Stimulated activated CD8-positive, alpha-beta memory T cell treated with anti-CD3 and anti-CD28 coated beads, Interleukin-7, amount 100 ng/mL, for 1 hour (primary cell): ENCODE measurements around the gene FAM83B.
"Not testable (repeated sequence)": the region's sequence is repeated elsewhere in the genome, so short reads cannot be mapped to it uniquely, and the experiment has no call there.

Source experiments
- DNase-seq, 2 donors: peaks; one replicate each; pipeline ENCODE4 v3.0.0-alpha.2; 2020; ENCODE audit warnings: low read depth in 2 of 2

The FAM83B gene

DNA sequence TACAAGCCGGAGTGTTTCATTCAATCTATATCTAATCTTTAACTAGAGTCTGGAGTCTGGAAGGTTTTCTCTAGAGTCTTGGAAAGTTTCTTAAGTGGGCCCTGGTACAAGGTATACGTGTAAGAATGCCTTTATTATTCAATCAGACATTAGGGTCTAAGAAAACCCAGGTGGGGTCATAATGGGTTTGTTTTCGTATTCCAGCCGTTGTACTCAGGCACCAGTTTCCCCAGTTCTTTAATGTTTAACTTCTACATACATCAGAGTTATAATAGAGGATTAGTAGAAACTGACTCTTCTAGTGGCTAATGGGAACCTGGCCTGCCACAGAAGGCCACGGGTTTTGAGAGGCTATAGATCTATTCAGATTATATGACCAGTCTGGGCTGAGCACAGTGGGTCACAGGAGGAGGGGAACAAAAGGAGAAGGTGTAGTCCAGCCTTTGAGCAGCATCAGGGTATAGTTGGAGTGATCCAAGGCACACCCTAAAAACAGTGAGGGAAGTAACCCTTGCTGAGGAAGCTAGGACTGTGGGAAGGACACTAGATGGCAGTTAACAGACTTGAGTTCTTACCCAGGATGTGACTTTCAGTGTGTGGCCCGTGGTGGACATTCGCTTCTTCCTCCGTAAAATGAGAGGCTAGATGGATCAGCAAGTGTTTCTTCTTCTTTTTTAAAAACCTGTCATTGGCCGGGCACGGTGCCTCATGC is 15.5 kb downstream of the FAM83B start:
- DNase-seq: no peak

DNA sequence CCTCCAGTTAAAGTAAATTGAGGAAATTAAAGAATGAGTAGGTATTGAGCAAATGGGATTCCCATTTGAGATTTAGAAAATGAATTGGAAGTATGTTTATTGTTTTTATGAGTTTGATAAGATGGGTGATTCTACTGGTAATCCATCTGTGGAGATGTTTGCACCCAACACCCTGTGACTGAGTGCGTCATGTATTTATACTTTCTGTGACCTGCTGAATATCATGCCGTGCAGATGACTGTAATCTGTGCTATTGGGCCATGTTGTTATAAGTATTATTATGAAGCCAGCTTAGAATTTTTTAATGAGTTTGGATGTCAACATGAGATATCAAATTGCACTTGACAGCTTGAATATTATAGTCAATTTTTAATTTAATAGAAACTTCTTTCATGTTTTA is 17.7 kb downstream of the FAM83B start:
- no peak for DNase-seq

DNA sequence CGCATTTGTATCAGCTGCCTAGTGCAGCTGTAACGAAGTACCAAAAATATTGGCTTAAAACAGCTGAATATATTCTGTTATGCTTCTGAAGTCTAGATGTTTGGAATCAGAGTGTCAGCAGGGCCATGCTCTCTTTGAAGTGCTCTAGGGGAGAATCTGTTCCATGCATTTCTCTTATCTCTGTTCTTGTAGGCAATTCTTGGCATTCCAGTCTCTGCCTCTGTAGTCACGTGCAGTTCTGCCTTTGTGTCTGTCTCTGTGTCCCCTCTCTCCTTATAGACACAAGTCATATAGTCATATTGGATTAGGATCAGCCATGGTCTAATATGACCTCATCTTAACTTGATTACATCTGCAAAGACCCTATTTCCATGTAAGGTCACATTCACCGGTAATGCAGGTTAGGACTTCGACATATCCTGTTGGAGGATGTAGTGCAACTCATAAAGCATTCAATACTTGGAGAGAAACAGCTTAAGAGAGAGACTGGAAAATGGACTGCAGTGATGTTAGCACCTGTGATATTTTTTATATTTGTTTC is 18.6 kb downstream of the FAM83B start:
- DNase-seq: no peak

DNA sequence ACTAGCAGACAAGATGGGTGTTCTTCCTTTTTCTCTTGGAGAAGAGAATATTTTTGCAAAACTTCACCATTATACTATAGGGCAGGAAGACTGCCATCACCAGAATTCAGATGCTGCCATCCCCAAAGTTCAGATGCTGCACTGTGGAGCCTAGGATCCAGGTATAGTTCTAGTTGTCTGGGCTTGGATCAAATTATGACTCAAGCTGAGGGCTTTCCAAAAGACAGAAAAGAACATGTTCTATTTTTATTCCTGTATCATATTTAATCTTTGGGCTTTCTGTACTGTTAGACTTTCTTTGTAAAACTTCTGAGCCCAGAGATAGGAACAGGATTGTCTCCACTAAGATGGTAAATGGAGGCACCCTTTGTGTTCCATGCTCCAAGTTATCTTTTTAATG is 22.0 kb downstream of the FAM83B start:
- DNase-seq: no peak

DNA sequence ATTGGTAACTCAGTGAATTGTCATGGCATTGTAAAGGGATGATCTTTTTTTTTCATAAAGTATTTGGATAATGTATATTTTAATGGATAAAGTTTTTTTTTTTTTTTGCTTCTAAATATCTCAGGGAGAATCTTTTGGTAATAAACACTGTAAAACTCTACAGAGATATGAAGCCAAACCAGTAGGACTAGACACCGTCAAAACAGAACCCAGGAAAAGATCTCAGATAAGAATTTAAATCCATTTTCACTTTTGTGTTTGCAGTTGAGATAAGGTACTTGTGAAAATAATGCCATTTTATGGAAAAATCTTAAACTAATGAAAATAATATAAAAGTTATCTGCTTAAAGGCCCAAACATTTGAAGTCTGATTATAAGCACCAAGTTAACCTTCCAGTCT is 27.0 kb downstream of the FAM83B start:
- no peak for DNase-seq

DNA sequence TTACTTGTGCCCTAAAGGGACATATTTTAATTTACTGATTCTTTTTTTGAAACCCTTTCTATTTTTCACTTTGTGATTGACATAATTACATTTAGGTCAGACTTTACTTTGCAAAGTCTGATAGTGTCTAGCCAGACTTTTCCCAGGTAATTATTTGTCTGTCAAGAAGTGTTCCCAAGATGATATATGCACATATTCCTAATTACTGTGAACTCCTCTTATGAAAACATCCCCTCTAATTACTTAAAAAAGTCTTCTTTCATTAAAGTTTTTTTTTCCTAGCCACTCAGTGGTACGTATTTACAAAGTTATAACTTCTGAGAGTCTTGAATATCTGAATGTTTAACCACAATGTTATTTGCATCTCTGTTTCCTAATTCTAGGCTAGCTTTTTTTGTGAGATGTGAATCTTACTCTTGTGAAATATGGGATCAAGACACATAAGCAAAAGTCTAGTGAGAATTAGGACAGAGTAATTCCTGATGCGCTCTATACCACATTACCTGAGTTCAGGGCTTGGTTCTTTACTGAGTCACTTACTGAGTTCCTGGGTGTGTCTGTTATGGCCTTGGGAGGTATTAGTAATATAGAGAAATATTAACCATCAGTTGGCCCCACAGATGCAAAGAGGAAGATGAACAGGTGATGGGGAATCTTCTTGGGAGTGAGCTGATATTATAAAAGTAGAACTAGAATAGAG is 27.9 kb downstream of the FAM83B start:
- no peak for DNase-seq

DNA sequence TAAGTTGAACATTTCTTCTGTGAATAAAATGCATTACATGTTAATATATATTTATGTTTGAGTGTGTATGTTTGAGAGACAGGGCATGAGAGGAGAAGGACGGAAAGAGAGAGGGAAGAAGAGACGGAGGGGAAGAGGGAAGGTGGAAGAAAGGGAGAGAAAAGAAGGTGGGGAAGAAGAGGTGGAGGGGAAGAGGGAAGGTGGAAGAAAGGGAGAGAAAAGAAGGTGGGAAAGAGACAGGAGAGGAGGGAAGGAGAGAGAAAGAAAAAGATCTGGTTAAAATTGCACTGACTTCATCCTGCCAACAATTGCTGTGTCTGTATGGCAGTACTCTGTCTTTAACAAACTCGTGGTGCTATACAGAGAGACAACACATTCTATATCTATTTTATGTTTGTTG is 29.0 kb downstream of the FAM83B start:
- DNase-seq: no peak

DNA sequence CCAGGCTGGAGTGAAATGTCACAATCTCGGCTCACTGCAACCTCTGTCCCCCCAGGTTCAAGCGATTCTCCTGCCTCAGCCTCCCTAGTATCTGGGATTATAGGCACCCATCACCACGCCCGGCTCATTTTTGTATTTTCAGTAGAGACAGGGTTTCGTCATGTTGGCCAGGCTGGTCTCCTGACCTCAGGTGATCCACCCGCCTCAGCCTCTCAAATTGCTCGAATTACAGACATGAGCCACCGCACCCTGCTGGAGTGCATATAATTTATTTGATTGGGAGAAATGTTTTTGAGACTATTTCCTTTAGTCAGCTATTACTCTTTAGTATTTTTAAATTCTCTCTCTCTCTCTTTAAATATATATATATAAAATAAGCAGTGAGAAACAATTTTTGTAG is 29.8 kb downstream of the FAM83B start:
- DNase-seq: no peak

DNA sequence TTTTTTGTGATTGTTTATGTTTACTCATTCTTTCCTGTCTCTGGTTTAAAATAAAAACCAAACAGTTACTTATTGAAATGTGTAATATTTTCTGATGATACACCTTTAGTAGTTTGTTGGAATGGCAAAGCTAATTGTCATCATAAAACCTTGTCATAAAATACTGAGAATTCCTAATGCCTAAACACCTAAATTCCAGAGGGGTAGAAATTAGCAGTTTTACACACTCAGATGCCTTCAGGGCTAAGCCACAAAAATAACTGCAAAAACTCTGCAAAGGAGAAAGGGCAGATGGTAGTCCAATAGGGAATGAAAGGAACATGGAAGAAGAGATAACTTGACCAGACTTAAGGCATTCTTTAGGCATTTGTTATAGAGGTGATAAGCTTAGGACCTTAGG is 30.3 kb downstream of the FAM83B start:
- DNase-seq: no peak

DNA sequence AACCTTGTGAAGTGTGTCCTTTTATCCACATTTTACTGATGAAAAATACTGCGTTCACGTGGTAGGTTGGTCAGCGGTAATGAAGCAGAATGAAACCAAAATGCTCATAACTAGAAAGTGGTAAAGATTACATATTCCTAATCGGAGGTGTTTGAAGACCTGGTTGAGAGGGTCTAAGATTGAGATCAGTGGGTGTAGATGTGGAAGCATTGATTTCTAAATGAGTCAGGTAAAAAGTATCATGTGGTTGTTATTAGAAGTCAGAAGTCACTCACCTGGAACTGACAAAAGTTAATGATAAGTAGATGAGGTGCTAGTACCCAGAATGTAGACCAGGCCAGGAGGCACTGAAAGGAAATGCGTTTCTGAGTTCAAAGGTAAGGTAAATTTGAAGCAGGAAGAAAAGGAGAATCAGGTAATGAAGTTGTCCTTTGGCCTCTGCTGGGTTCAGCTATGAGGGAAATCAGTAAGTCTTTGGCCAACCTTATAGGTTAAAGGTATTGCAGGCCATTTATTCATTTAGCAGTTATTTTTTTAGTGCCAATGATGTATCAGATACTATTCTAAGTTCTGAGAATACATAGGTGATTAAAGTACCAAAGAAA is 31.2 kb downstream of the FAM83B start:
- no peak for DNase-seq

DNA sequence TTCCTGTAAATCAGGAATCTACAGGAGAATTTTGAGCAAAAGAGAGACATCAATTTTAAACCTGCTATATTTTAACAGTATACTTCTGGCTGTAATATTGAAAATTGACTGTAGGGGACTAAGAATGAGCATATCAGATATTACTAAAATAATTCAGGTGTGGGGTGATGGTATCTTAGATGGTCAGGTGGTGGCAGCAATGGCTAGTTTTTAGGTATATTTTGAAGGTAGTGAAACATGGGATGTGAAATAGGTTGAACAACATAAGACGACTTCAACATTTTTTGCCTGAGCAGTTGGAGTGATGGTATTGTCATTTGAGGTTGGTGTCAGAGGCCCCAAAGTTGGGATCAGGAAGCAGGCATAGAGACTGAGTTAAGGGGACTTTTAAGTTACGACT is 32.1 kb downstream of the FAM83B start:
- DNase-seq: no peak

DNA sequence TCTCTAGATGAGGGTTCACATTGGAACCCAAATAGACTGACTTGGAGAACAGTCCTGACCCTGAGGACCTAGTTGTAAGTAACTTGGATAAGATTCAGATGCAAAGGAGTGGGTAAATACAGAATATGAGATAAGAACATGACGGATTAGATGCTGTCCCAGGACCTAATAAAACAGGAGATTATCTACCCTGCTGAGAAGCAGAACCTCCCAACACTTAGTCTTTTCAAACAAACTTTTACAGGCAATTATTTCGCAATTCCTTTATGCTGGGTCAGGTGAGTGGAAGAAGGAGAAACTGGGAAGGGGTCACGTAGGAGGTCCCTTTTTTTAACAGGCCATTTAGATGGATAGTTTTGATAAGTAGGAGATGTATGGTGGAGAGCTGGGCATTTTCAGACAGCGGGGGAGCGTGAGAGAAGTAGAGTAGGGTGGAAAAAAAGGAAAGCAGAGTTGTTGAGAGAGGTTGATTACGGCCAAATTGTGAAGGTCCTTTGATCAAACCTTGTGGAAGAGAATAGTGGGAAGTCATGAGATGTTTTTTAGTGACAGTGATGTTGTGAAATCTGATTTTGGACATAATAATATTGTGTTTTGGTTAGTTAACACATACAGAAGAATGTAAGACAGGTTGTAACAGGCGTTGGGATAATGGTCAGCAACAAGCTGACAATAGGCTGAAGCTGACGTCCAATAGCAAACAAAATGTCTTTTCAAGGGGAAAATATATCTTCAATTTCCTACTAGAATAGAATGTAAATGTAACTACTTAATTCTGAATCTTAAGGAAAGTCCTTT is 32.8 kb downstream of the FAM83B start:
- no peak for DNase-seq

DNA sequence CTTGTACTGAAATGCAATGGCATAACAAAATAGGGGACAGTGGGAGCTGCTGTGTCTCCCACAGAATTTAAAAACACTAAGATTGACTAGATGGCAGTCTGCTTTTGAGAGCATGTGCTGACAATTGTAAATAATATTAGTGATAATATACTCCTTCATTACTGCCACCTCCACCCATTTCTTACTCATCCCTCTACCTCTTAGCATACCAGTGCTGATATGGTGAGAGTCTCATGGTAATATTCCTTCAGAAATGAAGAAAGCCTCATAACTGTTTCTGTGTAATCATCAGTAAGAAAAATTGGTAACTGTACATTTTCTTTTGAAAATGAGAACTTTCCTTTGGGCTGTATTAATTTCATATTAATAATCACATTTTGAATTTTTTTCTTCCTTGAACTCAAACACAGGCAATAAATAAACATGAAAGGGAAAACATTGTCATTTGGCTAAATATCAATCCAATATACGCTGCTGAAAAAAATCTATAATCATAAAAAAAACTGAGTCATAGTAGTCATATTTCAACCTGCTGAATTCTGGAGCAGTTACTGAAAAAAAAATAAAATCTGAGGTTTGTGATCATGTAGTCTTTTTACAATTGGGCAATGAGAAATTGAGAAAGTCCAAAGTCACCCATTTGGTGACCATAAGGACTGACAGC is 34.6 kb downstream of the FAM83B start:
- no peak for DNase-seq

DNA sequence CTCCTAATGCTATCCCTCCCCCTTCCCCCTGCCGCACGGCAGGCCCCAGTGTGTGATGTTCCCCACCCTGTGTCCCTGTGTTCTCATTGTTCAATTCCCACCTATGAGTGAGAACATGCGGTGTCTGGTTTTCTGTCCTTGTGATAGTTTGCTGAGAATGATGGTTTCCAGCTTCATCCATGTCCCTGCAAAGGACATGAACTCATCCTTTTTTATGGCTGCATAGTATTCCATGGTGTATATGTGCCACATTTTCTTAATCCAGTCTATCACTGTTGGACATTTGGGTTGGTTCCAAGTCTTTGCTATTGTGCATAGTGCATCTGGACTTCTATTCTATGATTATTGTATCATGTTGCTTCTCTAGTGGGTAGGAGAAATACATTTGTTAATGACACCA is 35.3 kb downstream of the FAM83B start:
- not testable (repeated sequence) for DNase-seq

DNA sequence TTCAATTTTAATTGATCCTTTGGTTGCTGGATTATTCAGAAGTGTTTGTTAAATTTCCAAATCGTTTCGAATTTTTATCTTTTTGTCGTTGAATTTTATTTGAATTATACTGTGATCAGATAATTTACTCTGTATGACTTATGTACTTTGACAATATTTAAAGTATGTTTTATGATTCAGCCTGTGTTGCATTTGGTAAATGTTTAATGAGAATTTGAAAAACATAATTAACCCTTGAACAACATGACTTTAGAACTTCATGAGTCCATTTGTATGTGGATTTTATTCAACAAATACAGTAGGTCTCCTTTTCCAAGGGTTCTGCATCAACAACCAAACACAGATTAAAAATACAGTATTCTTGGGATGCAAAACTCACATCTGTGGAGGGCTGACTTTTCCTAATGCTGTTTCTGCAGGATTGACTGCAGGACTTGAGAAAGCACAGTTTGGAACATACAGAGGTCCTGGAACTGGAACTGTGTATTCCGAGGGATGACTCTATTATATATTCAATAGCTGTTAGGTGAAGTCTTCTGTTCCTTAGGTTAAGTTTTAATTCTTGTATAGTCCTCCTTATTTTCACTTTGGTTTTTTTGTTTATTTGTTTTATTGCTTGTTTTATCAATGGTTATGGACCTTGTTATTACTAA is 40.5 kb downstream of the FAM83B start:
- no peak for DNase-seq

DNA sequence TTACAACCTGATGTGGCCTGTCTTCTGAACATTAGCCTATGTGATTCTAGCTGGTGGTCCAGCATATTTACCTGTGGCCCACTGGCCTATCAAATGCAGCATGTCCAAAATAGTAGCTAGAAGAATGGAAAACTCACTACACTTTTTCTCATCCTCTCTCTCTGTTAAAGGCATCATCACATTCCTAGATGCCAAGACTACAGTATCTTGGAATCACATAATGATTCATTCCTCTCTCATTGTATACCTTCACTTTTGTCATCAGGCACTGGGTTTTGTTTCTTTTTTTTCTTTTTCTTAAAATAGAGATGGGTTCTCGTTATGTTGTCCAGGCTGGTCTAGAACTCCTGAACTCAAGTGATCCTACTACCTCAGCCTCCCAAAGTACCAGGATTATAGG is 45.0 kb downstream of the FAM83B start:
- DNase-seq: no peak

DNA sequence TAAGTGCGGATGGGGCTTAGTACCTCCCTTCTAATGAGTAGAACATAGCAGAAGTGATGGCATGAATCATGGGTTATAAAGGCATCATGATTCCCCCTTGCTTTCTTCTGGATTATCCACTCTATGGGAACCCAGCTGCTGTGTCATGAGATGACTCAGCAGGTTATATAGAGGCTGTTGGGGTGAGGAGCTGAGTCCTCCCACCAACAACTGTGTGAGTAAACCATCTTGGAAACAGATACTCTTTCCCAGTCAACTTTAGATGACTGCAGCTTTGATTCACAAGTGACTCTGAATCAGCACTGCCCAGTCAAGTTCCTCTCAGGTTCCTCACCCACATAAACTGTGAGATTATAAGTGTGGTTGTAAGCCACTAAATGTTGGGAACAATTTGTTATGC is 46.3 kb downstream of the FAM83B start:
- DNase-seq: no peak

DNA sequence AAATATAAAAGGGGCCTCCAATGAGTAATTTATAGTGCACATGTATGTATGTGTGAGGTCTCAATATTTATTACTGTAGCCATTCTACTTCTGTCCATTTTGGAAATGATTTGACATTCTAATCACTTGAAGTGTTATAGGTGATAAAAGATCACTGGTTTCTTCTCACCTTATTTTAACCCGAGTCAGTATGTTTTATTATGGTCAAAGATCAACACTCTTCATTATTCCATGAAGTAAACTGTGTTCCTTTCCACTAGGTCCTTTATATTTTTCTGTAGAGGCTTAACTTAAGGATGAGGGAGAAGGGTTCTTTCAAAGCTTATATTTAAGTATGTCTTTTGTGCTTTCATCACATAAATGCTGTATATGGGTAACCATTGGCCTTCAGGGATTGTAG is 47.2 kb downstream of the FAM83B start:
- no peak for DNase-seq

DNA sequence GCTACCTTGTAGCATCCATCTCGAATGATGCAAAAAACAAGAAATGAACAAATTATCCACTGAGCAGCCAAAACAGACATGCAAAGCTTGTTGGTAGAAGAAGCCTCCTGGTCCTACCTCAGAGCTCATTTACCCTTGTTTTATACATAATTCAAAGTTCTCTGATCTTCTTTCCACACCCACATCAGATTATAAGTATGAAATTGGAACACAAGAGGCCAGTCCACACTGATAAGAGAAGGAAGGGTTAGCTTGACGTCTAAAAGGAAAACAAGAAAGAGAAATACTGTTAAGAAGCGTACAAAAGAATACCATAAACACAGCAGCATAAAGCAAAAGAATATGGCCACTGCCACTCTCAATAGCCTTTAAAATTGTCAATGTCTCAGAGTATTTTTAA is 49.7 kb downstream of the FAM83B start:
- DNase-seq: no peak

DNA sequence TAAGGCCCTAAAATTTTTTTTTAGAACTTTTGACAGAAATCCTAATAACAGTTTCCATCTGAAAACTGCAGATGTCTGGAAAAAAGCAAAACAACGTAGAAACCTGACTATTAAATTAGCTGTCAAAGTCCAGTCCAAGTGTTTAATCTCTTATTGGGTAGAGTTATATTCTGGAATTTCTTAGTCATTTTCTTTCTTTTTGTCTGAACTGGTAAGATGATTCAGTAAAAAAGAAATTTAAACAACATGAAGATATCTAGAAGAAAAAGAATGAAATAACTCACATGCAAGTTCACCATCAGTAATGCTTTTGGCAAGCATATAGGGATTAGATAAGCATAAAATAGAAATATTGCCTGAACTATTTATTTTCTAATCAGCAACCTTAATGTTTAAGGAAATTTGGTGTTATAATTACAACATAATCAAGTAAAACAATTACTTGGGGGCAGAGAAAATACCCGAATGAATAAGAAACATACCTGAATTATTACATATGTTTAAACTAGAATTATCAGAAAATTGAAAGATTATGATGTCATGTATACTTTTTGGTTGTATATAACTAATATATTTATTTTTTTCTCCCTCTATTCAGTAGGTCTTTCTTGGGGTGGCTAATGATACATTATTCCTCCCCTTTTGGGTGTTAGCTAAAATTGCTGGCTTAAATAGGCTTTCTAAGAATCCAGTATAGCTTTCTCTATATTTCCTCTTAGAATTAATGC is 51.1 kb downstream of the FAM83B start:
- DNase-seq: no peak
